ENCODE results near the gene SEPSECS. TPM values are rescaled to one million over a fixed set of nuclear protein-coding genes. Genes with fewer than 3 reads are reported as not detected.

The SEPSECS gene
- 10 to 100 TPM in 1 of 10 donors, 1 to 10 TPM in 9; 5.7 to 12.2 (median 8.0) TPM for polyA plus RNA-seq (ENCODE audit: insufficient read length in 10 of 10)
- long read RNA-seq, donor 1, result 0 reads
- long read RNA-seq, donor 2, result 0 reads
- long read RNA-seq, donor 3, result 0 reads
- long read RNA-seq, donor 4, full-length matches to known transcripts, result 3 of 3 reads
- long read RNA-seq, donor 4, partial matches to known transcripts, result 0 of 3 reads
- long read RNA-seq, donor 4, other reads (novel, unspliced or antisense), result 0 of 3 reads
- long read RNA-seq, donor 5, full-length matches to known transcripts, result 4 of 4 reads
- long read RNA-seq, donor 5, partial matches to known transcripts, result 0 of 4 reads
- long read RNA-seq, donor 5, other reads (novel, unspliced or antisense), result 0 of 4 reads
- long read RNA-seq, donor 6, result 0 reads
- long read RNA-seq, donor 7, result 0 reads
- long read RNA-seq, donor 8, full-length matches to known transcripts, result 1 of 1 reads
- long read RNA-seq, donor 8, partial matches to known transcripts, result 0 of 1 reads
- long read RNA-seq, donor 8, other reads (novel, unspliced or antisense), result 0 of 1 reads
- long read RNA-seq, donor 9, full-length matches to known transcripts, result 1 of 1 reads
- long read RNA-seq, donor 9, partial matches to known transcripts, result 0 of 1 reads
- long read RNA-seq, donor 9, other reads (novel, unspliced or antisense), result 0 of 1 reads

DNA sequence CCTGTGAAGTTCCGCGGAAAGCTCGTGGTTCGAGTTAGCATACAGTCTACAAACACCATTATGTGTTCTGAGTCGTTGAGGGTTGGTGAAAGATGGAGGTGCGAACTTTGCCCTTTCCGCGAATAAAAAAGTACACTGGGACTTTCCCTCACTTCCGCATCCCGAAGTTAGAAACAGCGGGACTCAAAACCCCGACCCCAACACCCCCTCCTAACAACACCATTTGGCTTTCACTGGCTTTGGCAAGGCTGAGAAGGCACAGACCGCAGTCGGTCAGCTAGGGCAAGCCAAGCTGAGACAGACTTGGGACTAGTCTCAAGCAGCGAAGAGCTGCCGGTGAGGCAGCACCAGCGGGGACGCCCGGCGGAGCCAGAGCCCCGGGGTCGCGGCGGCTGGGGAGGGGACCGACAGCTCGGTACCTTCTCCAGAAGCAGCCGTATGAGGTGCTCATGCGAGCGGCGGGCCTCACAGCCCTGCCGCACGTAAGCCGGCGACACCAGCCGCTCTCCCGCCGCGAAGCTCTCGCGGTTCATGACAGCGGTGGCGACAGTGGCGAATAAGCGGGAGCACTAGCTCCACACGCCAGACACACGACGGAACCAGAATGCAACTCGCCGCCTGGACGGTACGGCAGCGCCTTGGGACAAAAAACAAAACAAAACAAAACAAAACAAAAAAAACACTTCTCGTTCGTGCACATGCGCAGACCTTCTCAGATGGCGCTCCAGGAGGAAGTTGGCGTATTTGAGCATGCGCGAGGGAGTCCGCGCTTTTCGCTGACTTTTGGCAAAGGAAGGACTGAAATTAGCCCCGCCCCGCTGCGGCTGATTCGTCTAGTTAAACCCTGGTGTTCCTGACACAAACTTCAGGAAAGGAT lies at the start of gene SEPSECS:
SEPSECS (minus strand) TSS at position 613 of the 877 bp plus-strand sequence; CDS start at position 533, 80 bp downstream.
- peak; percentile 98 to 99 (median 99) for DNase-seq

DNA sequence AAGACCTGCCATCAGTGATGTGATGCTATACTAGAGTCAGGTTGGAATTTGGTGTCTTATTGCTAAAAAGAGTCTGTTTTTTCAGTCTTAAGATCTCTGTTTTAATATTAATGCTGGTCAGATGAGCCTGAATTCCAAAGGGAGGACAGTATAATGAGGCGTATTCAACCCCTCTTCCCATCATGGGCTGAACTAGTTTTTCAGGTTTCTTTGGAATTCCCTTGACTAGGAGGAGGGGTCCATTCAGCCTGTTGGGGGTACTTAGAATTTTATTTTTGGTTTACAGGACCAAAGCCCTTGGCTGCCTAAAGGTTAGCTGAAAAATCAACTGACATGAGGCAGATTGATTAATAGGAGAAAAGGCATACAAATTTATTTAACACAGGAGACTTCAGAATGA lies 49.5 kb upstream of the SEPSECS start:
- no peak for DNase-seq

DNA sequence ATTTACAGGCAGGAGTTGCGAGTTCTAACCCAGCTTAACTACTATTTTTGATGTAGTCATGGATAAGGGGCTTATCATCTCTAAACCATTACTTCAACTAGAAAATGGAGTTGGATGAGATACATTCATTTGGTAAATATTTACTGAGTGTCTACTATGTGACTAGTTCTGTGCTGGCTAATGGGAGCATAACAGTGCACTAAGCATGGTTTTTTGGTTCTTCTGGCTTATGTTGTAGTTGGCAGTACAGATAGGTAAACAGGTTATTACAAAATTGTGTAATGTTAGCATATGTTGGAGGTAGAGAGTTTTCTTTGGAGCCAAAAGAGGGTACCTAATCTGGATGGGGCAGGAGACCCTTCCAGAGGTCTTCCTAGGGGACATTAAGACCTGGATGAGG lies 47.7 kb upstream of the SEPSECS start:
- DNase-seq, result no peak

DNA sequence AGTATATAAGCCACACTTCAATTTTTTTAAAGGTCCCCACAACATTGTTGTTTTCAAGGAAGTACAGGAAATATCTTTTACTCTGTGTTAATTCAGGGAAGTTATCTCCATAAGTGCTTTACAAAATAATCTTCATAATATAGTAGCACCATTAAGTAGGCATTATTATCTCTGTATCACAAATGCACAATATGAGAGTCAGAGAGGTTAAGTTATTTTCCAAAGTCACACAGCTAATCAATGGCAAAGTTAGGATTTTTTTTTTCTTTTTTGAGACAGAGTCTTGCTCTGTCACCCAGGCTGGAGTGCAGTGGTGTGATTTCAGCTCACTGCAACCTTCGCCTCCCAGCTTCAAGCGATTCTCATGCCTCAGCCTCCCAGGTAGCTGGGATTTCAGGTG lies 38.5 kb upstream of the SEPSECS start:
- DNase-seq, result no peak

DNA sequence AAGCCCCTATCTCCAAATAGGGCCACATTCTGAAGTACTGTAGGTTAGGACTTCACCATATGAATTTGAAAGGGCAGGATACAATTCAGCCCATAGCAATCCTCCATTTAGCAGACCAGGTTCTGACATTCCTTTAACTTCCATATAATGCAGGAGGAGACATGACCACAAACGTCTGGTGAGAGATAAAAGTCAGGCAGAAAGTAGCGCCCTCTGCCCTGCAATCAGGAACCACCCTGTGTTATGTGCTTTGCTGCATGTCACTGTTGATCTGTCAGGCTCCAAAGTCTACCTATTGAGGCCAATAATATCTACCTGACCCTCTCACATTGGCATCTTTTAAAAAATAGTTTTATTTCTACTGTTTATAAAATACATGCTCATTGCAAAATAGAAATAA lies 30.2 kb upstream of the SEPSECS start:
- DNase-seq, result no peak

DNA sequence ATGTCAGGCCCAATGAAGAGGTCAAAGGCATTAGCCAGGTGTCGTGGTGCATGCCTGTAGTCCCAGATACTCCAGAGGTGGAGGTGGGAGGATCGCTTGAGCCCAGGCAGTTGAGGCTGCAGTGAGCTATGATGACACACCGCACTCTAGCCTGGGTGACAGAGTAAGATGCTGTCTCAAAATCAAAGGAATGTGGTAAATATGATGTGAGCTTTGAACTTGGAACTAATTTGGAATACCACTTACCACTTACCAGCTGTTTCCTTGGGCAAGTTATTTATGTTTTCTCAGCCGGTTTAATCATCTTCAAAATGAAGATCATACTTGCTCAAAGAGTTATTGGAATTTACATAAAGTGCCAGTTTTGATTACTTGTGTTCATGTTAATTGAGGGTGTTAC lies 23.8 kb upstream of the SEPSECS start:
- no peak for DNase-seq

DNA sequence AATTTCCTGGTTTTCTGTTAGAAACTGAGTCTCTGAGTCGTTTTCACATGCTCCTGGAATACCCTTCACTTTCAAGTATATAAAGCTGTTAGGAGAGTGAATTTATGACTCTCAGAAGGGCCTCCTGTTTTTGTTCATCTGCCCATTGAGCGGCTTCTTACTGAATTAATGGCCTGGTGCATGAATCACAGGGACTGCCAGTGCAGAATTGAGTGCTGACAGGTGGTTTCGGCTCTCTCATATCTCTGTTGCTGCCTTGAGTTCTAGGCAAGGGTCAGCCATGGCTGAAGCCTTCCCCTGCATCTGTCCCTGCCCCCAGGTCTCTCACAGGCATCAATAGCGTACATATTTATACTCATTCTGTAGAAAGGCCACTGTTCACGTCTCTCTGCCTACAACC lies 22.7 kb upstream of the SEPSECS start:
- no peak for DNase-seq

DNA sequence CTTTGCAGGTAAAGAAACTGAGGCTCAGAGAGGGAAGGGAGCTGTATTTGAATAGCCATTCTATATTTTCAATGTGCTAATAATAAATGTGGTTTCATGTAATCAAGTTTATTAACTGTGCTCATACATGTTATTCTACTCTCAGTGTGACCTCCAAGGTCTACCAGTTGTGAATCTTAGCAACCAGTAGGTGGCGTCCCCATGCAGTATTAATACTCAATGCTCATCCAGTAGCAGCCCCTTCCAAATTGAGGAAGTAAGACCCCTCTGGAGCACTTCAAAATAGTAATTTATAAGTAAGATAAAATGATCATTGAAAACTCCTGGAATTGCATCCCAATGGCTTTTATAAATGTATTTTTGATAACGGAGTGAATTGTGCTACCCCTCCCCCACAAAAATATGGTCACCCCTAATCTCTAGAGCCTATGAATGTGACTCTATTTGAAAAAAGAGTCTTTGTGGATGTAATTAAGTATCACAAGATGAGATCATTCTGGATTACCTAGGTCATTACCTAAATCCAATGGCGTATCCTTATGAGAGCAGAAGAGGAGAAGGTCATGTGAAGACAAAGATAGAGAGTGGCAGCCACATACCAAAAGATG lies 20.4 kb upstream of the SEPSECS start:
- no peak for DNase-seq

DNA sequence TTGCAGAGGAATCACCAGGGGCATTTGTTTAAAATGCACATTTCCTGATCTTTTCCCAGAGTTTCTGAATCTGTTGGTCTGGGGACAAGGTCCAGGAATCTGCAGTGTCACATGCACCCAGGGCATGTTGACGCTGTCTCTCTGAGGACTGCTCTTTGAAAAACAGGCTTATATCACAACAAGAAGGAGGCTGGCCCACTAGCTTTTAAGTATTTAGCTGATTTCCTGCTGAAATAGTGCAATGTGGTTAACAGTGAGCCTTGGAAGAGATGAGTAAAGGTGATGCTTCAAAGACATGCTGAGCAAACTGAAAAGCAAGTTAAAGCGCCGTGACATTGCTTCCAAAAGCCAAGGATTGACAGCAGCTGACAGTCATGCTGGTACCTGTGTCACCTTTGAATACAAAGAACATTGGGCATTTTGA lies 18.6 kb upstream of the SEPSECS start:
- DNase-seq, result no peak

DNA sequence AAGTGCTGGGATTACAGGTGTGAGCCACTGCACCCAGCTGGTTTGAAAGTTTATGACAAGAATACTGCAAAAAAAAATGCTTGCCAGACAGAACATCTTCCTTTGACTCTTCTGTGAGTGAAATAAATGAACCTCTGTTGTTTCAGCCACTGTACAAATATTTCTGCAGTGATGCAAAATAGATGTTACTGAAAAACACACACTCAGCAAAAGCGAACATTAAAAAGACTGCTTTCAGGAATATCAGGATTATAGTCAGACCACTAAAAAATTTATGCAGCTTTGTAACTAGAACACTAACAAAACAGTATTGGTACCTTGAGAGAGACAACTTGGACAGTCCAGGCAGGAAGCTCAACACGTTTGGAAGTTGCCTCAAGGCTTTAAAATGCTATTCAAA lies 16.9 kb upstream of the SEPSECS start:
- DNase-seq, result no peak

DNA sequence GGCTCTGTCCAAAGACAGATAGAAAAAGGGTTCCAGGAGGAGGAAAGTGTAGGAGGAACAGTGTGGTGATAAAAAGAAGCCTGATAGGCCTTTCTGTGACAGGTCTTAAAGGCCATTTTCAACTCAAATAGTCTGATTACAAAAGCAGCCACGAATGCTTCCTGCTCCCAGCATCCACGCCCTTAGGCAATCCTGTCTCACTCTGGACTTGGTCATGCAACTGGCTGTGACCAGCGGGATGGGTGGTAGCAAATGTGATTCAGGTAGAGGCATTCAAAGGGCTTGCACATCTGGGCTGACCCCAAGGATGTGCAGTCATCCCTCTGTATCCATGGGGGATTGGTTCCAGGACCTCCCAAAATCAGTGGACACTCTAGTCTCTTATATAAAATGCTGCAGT lies 14.4 kb upstream of the SEPSECS start:
- DNase-seq, result no peak

DNA sequence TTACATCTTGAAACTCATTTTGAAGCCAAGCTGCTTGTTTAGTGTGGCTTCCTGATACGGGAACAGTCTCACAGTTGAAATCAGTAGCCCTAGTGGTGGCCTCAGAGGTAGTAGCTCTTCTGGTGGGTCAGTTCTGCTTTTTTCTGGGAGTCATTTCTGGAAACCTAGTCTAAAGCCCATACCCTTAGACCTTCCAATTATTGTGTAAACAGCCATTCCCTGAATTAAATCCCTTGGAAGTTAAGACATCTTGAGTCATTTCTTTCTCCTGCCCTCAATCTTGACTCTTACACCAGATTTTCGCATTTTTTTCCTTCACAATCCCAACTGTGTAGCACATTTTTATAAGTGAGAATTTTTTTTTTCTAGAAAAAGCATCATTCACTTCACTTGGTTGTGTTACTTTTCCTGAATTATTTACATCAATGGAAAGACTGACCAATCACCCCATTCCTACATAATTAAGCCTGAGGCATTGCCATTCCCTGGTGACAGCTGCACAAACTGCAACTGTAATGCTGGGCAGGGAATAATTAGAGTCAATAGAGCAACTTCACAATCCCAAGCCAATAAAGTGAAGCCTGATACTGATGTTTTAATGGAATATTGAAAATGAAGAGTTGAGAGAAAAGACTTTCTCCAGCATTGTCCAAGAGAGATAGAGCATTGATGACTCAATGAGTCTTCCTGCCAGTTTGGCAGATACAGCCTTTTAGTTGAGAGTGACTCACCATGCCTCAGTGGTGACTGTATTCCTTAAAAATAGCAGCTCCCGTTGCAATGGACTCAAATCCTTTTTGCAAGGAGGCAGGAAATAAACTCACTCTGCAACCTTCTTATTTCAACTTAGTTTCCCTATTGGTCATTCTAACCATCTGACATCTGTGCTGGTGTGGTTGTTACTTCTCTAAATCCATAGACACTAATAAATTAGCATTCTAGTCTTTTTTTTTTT lies 13.0 kb upstream of the SEPSECS start:
- DNase-seq, result peak; percentile 77 to 97 (median 80)

DNA sequence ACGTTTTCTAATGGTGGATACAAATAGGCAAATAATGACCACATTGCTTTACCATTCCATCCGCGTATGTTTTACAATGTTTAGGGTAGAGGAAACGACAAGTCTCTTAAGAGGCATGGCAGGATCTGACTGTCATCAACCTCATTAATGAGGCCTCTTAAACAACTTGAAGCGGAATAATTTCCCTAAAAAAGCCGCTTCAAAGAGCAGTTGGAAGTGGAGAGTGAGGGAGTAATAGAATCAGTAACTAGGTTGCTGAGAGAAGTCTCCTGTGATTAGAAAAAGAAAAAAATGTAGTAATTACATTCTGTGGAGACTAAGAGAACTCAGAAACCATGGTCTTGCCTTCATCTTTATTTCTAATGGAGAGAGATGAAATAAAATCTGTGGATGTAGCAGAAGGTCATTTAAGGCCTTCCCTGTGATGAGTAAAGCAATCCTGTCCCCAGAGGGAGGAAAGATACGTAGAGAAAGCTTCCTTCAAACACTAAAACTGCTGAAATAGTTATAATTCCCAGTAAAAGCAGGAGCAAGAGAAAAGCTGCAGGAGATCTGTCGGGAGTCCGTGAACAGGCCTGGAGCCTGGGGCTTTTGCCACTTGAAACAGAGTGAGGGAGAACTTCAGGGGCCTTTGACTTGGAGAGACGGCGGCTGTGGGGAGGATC lies 11.1 kb upstream of the SEPSECS start:
- no peak for DNase-seq

DNA sequence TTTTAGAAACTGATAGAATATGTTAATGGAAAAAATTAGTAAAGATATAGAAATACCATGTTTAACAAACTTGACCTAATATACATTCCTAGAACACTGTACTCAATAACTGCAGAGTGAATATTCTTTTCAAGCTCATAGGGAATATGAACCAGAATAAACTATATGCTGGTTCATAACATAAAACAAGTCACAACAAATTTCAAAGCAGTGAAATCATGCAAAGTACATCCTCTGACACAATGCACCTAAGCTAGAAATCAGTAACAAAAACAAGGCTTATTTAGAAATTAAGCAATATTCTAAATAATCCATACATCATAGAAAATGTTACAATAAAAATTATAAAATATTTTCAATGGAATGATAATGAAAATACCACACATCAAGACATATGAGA lies 9.2 kb upstream of the SEPSECS start:
- DNase-seq, result no peak

DNA sequence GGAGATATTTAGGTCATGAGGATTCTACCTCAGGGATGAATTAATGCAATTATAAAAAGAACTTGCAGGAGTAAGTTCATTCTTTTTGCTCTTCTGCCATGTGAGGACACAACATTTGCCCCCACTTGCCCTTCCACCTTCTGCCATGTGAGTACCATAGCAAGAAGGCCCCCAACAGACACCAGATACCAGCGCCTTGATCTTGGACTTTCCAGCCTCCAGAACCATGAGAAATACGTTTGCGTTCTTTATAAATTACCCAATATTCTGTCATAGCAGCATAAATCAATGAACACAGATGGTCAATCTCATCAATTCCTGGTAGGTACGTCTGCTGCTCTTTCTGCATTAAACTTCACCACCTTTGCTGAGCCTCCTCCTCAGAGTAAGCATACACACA lies 5.7 kb upstream of the SEPSECS start:
- no peak for DNase-seq

DNA sequence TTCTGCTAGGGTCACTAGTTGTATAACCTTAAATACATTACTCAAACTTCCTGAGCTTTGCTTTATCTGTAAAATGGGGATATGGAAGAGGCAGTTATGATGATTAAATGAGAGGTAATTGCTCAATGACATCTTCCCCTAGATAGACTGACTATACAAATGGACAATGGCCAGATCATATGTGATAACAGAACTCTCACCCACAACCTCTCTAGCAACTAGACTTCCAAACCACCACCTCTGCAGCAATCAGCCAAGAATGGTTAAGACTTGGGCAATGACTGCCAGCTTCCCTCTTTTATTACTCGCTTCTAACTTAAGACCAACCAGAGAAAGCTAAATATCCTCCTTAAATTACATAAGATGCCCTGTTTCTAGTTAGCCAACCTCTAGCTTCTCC lies 2.9 kb upstream of the SEPSECS start:
- DNase-seq, result no peak

DNA sequence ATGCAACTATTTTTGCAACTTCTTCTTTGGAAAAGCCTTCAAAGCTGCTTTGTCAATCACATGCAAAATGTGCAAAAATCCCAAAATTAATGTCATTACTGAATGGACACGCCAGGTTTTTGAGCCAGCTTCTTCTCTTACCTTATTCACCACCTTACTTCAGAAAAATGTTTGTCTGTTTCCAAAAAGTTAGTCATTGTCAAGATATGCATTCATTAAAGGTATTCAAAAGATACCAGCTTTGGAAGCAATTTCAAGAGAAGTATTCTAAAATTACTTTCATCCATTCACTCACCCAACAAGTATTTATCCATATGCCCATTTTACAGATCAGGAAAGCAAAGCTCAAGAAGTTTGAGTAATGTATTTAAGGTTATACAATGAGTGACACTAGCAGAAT lies 2.3 kb upstream of the SEPSECS start:
- no peak for DNase-seq

DNA sequence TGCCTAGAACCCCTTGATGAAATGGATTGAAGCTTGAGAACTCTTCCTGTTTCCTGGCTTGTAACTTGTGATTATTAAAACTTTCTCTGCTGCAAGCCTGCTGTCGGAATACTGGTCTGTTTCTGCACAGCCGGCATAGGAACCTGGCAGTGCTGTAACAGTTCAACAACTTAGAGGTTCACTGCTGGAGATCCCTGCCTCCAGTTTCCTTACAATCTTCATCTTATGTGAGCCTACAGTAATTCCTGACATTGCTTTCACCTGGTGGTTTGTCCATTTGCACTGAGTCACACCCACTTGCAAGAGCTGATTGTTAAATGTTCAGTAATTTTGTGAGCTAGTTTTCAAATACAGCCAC lies 1.3 kb upstream of the SEPSECS start:
- DNase-seq, result peak in 1 of 3 donors; percentile 20

DNA sequence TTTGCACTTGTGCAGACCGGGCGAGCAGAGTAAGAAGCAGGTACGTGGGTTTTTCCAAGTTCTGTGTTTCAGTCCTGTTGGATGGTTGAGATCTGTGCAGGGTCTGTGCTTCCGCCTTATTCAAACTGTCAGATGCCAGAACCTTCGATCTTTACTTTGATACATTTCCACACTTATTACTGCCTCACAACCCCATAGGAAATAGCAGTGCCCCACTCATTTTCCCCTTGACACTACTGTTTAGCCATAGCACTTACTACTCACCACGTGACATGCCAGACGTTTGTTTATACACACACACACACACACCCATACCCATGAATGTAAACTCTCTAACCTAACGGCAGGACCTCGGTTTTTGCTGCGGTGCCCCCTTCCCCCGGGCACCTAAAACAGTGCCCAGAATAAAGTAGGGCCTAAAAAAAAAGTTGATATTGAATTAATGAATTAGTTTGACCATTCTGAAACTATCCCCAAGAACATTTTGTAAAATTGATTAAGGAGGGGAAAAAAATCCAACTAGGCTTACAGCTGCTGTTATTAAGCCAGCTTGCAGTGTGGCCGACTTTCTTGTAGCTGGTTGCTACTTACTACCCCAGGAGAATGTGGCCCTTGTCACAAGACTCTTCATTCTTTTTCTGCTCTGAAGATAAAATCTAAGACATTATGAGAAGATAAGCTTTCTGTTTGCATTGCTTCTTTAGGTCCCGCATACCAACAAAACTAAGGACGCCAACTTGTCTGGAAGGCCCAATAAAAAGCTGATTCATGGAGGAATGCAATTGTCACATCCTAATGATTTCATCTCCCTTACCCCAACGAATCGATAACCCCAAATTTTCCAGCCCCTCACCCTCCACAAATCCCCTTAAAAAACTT lies 704 bp upstream of the SEPSECS start:
- DNase-seq, result peak in 1 of 3 donors; percentile 17
